IPS-15b (cell line): ENCODE measurements around the gene CNGA3.

ENCODE experiments used
- H3K27me3 ChIP-seq: one replicate; pipeline ENCODE4 v1.6.1; 2013; ENCODE audit warnings: low read length; ENCODE audit not compliant: control insufficient read depth, insufficient read depth
- H3K36me3 ChIP-seq: one replicate; pipeline ENCODE4 v1.6.1; 2013; ENCODE audit warnings: low read length; ENCODE audit not compliant: control insufficient read depth, insufficient read depth
- H3K4me1 ChIP-seq: one replicate; pipeline ENCODE4 v1.6.1; 2013; ENCODE audit warnings: mild to moderate bottlenecking, low read length; ENCODE audit not compliant: control insufficient read depth, insufficient read depth
- H3K4me3 ChIP-seq: one replicate; pipeline ENCODE4 v1.5.1; 2013; ENCODE audit warnings: low read depth, low read length
- H3K9ac ChIP-seq: one replicate; pipeline ENCODE4 v1.6.1; 2013; ENCODE audit warnings: low read depth, mild to moderate bottlenecking, low read length
- H3K9me3 ChIP-seq: one replicate; pipeline ENCODE4 v1.6.1; 2013; ENCODE audit warnings: mild to moderate bottlenecking, low read length; ENCODE audit not compliant: control insufficient read depth, insufficient read depth

CNGA3 gene

GRCh38 chr2:98367721-98368120, 21.5 kb downstream of the CNGA3 start:
- Histone ChIP-seq H3K4me1 (no peaks in the 10 kb centered on the region), H3K4me3 (no peak overlapping the region), H3K9me3 (no peaks in the 10 kb centered on the region), H3K36me3 (no peaks in the 10 kb centered on the region), H3K27me3 (no peaks in the 10 kb centered on the region), H3K9ac (no peak overlapping the region)

GRCh38 chr2:98369710-98370239, 23.5 kb downstream of the CNGA3 start:
- Histone ChIP-seq H3K36me3 (no peaks in the 10 kb centered on the region), H3K9ac (no peak overlapping the region), H3K27me3 (no peaks in the 10 kb centered on the region), H3K9me3 (no peaks in the 10 kb centered on the region), H3K4me1 (no peaks in the 10 kb centered on the region), H3K4me3 (no peak overlapping the region)

GRCh38 chr2:98372121-98372520, 25.9 kb downstream of the CNGA3 start:
- H3K4me1 ChIP-seq = no peaks in the 10 kb centered on the region
- no peaks in the 10 kb centered on the region for H3K36me3 ChIP-seq
- H3K9ac ChIP-seq = no peak overlapping the region
- no peaks in the 10 kb centered on the region for H3K9me3 ChIP-seq
- H3K4me3 ChIP-seq = no peak overlapping the region
- no peaks in the 10 kb centered on the region for H3K27me3 ChIP-seq

- Histone ChIP-seq H3K4me3 (no peak overlapping the region), H3K27me3 (no peaks in the 10 kb centered on the region), H3K9ac (no peak overlapping the region), H3K4me1 (no peaks in the 10 kb centered on the region), H3K36me3 (no peaks in the 10 kb centered on the region), H3K9me3 (no peaks in the 10 kb centered on the region)
Observed at GRCh38 chr2:98372579-98372978, 26.3 kb downstream of the CNGA3 start.

GRCh38 chr2:98374286-98374685, 28.0 kb downstream of the CNGA3 start:
- H3K4me1 ChIP-seq = no peaks in the 10 kb centered on the region
- H3K4me3 ChIP-seq = no peak overlapping the region
- no peaks in the 10 kb centered on the region for H3K27me3 ChIP-seq
- no peaks in the 10 kb centered on the region for H3K36me3 ChIP-seq
- no peaks in the 10 kb centered on the region for H3K9me3 ChIP-seq
- H3K9ac ChIP-seq = no peak overlapping the region

- no peaks in the 10 kb centered on the region for H3K36me3 ChIP-seq
- H3K4me3 ChIP-seq = no peak overlapping the region
- no peak overlapping the region for H3K9ac ChIP-seq
- H3K27me3 ChIP-seq = no peaks in the 10 kb centered on the region
- H3K4me1 ChIP-seq = no peaks in the 10 kb centered on the region
- H3K9me3 ChIP-seq = no peaks in the 10 kb centered on the region
Observed at GRCh38 chr2:98374958-98375570, 28.8 kb downstream of the CNGA3 start.

GRCh38 chr2:98376301-98376910, 30.1 kb downstream of the CNGA3 start:
- no peaks in the 10 kb centered on the region for H3K4me1 ChIP-seq
- no peak overlapping the region for H3K9ac ChIP-seq
- no peaks in the 10 kb centered on the region for H3K36me3 ChIP-seq
- no peaks in the 10 kb centered on the region for H3K27me3 ChIP-seq
- no peak overlapping the region for H3K4me3 ChIP-seq
- no peaks in the 10 kb centered on the region for H3K9me3 ChIP-seq

- H3K27me3 ChIP-seq = no peaks in the 10 kb centered on the region
- H3K4me3 ChIP-seq = no peak overlapping the region
- no peak overlapping the region for H3K9ac ChIP-seq
- no peaks in the 10 kb centered on the region for H3K4me1 ChIP-seq
- no peaks in the 10 kb centered on the region for H3K9me3 ChIP-seq
- H3K36me3 ChIP-seq = no peaks in the 10 kb centered on the region
Observed at GRCh38 chr2:98376996-98377395, 30.7 kb downstream of the CNGA3 start.

- no peak overlapping the region for H3K9ac ChIP-seq
- H3K4me3 ChIP-seq = no peak overlapping the region
- no peaks in the 10 kb centered on the region for H3K27me3 ChIP-seq
- no peaks in the 10 kb centered on the region for H3K4me1 ChIP-seq
- H3K36me3 ChIP-seq = no peaks in the 10 kb centered on the region
- H3K9me3 ChIP-seq = no peaks in the 10 kb centered on the region
Observed at GRCh38 chr2:98377544-98377943, 31.3 kb downstream of the CNGA3 start.

- H3K4me1 ChIP-seq = no peaks in the 10 kb centered on the region
- no peak overlapping the region for H3K9ac ChIP-seq
- no peaks in the 10 kb centered on the region for H3K27me3 ChIP-seq
- H3K36me3 ChIP-seq = no peaks in the 10 kb centered on the region
- H3K9me3 ChIP-seq = no peaks in the 10 kb centered on the region
- no peak overlapping the region for H3K4me3 ChIP-seq
Observed at GRCh38 chr2:98378196-98378595, 31.9 kb downstream of the CNGA3 start.

- no peak overlapping the region for H3K4me3 ChIP-seq
- H3K9ac ChIP-seq = no peak overlapping the region
- H3K36me3 ChIP-seq = no peaks in the 10 kb centered on the region
- no peaks in the 10 kb centered on the region for H3K9me3 ChIP-seq
- H3K27me3 ChIP-seq = no peaks in the 10 kb centered on the region
- no peaks in the 10 kb centered on the region for H3K4me1 ChIP-seq
Observed at GRCh38 chr2:98378901-98379300, 32.6 kb downstream of the CNGA3 start.
